ENCODE results near the gene CAMK4. TPM values are rescaled to one million over a fixed set of nuclear protein-coding genes. Genes with fewer than 3 reads are reported as not detected.

CAMK4 gene
- total and polyA plus RNA-seq, 2 experiments from 2014 or later = 4.2 to 7.3 TPM

- no peak for TF ChIP-seq STAT1 (IDR thresholded peaks at IDR 0.05; ENCODE audit: unreplicated experiment)
- TF ChIP-seq EZH2phosphoT487 (IDR thresholded peaks at IDR 0.05; ENCODE audit: unreplicated experiment) = no peak
- no peak for TF ChIP-seq ZNF331 (CRISPR knock-in tag; IDR thresholded peaks at IDR 0.05; ENCODE audit: low read depth)
- TF ChIP-seq, protein P1, sequence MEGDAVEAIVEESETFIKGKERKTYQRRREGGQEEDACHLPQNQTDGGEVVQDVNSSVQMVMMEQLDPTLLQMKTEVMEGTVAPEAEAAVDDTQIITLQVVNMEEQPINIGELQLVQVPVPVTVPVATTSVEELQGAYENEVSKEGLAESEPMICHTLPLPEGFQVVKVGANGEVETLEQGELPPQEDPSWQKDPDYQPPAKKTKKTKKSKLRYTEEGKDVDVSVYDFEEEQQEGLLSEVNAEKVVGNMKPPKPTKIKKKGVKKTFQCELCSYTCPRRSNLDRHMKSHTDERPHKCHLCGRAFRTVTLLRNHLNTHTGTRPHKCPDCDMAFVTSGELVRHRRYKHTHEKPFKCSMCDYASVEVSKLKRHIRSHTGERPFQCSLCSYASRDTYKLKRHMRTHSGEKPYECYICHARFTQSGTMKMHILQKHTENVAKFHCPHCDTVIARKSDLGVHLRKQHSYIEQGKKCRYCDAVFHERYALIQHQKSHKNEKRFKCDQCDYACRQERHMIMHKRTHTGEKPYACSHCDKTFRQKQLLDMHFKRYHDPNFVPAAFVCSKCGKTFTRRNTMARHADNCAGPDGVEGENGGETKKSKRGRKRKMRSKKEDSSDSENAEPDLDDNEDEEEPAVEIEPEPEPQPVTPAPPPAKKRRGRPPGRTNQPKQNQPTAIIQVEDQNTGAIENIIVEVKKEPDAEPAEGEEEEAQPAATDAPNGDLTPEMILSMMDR (conservative IDR thresholded peaks at IDR 0.05; ENCODE audit: low read depth in 2 of 2) = no peak
- TF ChIP-seq, protein P2, sequence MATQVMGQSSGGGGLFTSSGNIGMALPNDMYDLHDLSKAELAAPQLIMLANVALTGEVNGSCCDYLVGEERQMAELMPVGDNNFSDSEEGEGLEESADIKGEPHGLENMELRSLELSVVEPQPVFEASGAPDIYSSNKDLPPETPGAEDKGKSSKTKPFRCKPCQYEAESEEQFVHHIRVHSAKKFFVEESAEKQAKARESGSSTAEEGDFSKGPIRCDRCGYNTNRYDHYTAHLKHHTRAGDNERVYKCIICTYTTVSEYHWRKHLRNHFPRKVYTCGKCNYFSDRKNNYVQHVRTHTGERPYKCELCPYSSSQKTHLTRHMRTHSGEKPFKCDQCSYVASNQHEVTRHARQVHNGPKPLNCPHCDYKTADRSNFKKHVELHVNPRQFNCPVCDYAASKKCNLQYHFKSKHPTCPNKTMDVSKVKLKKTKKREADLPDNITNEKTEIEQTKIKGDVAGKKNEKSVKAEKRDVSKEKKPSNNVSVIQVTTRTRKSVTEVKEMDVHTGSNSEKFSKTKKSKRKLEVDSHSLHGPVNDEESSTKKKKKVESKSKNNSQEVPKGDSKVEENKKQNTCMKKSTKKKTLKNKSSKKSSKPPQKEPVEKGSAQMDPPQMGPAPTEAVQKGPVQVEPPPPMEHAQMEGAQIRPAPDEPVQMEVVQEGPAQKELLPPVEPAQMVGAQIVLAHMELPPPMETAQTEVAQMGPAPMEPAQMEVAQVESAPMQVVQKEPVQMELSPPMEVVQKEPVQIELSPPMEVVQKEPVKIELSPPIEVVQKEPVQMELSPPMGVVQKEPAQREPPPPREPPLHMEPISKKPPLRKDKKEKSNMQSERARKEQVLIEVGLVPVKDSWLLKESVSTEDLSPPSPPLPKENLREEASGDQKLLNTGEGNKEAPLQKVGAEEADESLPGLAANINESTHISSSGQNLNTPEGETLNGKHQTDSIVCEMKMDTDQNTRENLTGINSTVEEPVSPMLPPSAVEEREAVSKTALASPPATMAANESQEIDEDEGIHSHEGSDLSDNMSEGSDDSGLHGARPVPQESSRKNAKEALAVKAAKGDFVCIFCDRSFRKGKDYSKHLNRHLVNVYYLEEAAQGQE (IDR thresholded peaks at IDR 0.05; ENCODE audit: unreplicated experiment) = no peak
- no peak overlapping the region for H3K4me3 Mint-ChIP-seq
Observed at GRCh38 chr5:111225926-111226325, 1.7 kb downstream of the CAMK4 start.

DNA sequence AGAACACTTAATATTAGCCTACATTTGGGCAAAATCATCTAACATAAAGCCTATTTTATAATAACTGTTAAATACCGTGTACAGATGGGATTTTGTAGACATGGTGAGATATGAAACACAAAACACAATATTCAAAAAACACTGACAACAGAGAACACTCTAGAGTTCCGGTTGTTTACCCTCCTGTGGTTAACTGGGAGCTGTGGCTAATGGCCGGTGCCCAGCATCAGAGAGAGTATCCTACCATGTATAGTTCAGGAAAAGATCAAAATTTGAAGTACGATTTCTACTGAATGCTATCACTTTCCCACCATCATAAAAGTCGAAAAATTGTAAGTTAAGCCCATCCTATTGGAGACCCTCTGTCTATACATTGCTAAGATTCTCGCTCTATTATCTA is 2.4 kb downstream of the CAMK4 start:
- Mint-ChIP-seq H3K27me3 (ENCODE audit: insufficient read depth, low read depth, poor library complexity) (peaks cover 10% of the 10 kb centered on the region), H3K36me3 (ENCODE audit: low read depth) (no peaks in the 10 kb centered on the region; the same call in 2 of the 3 replicates), H3K4me3 (no peak overlapping the region), H3K9me3 (no peaks in the 10 kb centered on the region), H3K27ac (no peak overlapping the region), H3K4me1 (peaks cover 31% of the 10 kb centered on the region)
- no peak overlapping the region for H3K27ac ChIP-seq (ENCODE audit: low read depth)
- H3K27me3 ChIP-seq (ENCODE audit: insufficient read depth) = peaks cover 31% of the 10 kb centered on the region
- no peaks in the 10 kb centered on the region for H4K20me1 ChIP-seq (replicated peaks; ENCODE audit: insufficient read depth)
- no peak overlapping the region for H2AFZ ChIP-seq
- H3K4me3 ChIP-seq = no peak overlapping the region
- no peaks in the 10 kb centered on the region for H3K79me2 ChIP-seq (replicated peaks; ENCODE audit: insufficient read depth)
- peaks cover 14% of the 10 kb centered on the region; the same call in 1 of the 2 replicates for H3K4me1 ChIP-seq (ENCODE audit: insufficient read depth)
- DNase-seq (ENCODE audit: low spot score) = no peak
- H3K36me3 ChIP-seq (ENCODE audit: insufficient read depth) = no peaks in the 10 kb centered on the region
- H3K4me2 ChIP-seq = no peak overlapping the region
- no peaks in the 10 kb centered on the region for H3K9me2 ChIP-seq (ENCODE audit: insufficient read depth)
- no peak for ATAC-seq
- no peaks in the 10 kb centered on the region for H3F3A ChIP-seq (replicated peaks; ENCODE audit: low read depth)
- TF ChIP-seq, protein P2 (IDR thresholded peaks at IDR 0.05; ENCODE audit: unreplicated experiment) = no peak
- TF ChIP-seq CREB1 (CRISPR knock-in tag; IDR thresholded peaks at IDR 0.05; ENCODE audit: low read depth) (no peak), NANOG (IDR thresholded peaks at IDR 0.05; ENCODE audit: borderline replicate concordance) (no peak), ZNF114 (CRISPR knock-in tag; IDR thresholded peaks at IDR 0.05) (no peak), EZH2 (IDR thresholded peaks at IDR 0.05; ENCODE audit: low read depth, unreplicated experiment) (no peak), STAT1 (IDR thresholded peaks at IDR 0.05; ENCODE audit: unreplicated experiment) (no peak)
- TF ChIP-seq, protein P1 (conservative IDR thresholded peaks at IDR 0.05; ENCODE audit: low read depth in 2 of 2) = no peak

More at GRCh38 chr5:111225926-111226325, 1.7 kb downstream of the CAMK4 start:
- H2AFZ ChIP-seq = no peak overlapping the region
- no peaks in the 10 kb centered on the region for H4K20me1 ChIP-seq (replicated peaks; ENCODE audit: insufficient read depth)
- H3K79me2 ChIP-seq (replicated peaks; ENCODE audit: insufficient read depth) = no peaks in the 10 kb centered on the region
- no peak overlapping the region for H3K4me3 ChIP-seq
- no peaks in the 10 kb centered on the region for H3K9me3 Mint-ChIP-seq
- no peaks in the 10 kb centered on the region for H3F3A ChIP-seq (replicated peaks; ENCODE audit: low read depth)
- H3K4me1 Mint-ChIP-seq = peaks cover 31% of the 10 kb centered on the region
- H3K4me1 ChIP-seq (ENCODE audit: insufficient read depth) = peaks cover 14% of the 10 kb centered on the region; the same call in 1 of the 2 replicates
- H3K27me3 Mint-ChIP-seq (ENCODE audit: insufficient read depth, low read depth, poor library complexity) = peaks cover 10% of the 10 kb centered on the region
- ATAC-seq = no peak
- no peaks in the 10 kb centered on the region for H3K9me2 ChIP-seq (ENCODE audit: insufficient read depth)
- no peak for DNase-seq (ENCODE audit: low spot score)
- no peak overlapping the region for H3K4me2 ChIP-seq
- no peak overlapping the region for H3K27ac ChIP-seq (ENCODE audit: low read depth)
- no peaks in the 10 kb centered on the region; the same call in 2 of the 3 replicates for H3K36me3 Mint-ChIP-seq (ENCODE audit: low read depth)
- H3K27me3 ChIP-seq (ENCODE audit: insufficient read depth) = peaks cover 31% of the 10 kb centered on the region
- no peaks in the 10 kb centered on the region for H3K36me3 ChIP-seq (ENCODE audit: insufficient read depth)
- H3K27ac Mint-ChIP-seq = no peak overlapping the region
